H1 (cell line): Measurements from ENCODE around the gene FGF1. TPM values are rescaled to one million over a fixed set of nuclear protein-coding genes. Genes with fewer than 3 reads are reported as not detected.

ENCODE experiments used
- CTCF ChIA-PET: fragments of 300-600 bp; sonication (Branson Sonifier 250); formaldehyde crosslinking; loops from one replicate; lab custom pipeline; 2021; ENCODE audit not compliant: partially characterized antibody; lab: Charles Lee
- POLR2A ChIA-PET: fragments of 300-600 bp; sonication (Branson Sonifier 250); formaldehyde crosslinking; loops from one replicate; lab custom pipeline; 2021; ENCODE audit warnings: inconsistent platforms; ENCODE audit not compliant: partially characterized antibody; lab: Charles Lee
- DNase-seq, 2 experiments: peaks; one replicate each; pipeline versions ENCODE4 v3.0.0 to v3.0.0-alpha.2; 2010 to 2022; ENCODE audit warnings: low spot score in 2 of 2, low read depth in 1 of 2, mixed read lengths in 1 of 2
- FAIRE-seq: peaks from 2 replicates; lab custom pipeline; 2011; peaks lifted over from hg19 to GRCh38; lab: Jason Lieb, UNC
- H2AFZ ChIP-seq: 2 replicates; pipeline ENCODE4 v1.8.1; 2012; ENCODE audit warnings: low read length, inconsistent platforms
- H2AK5ac ChIP-seq: 2 replicates; pipeline ENCODE4 v1.6.1; 2013; ENCODE audit warnings: low read depth, low read length
- H2BK120ac ChIP-seq: replicated peaks from 2 replicates; pipeline ENCODE3; 2013; ENCODE audit warnings: low read depth, low read length, inconsistent platforms
- H2BK12ac ChIP-seq: 2 replicates; pipeline ENCODE4 v1.6.1; 2013; ENCODE audit warnings: low read depth, low read length
- H2BK15ac ChIP-seq: 2 replicates; pipeline ENCODE4 v1.6.1; 2013; ENCODE audit warnings: low read length
- H2BK20ac ChIP-seq: 2 replicates; pipeline ENCODE4 v1.6.1; 2013; ENCODE audit warnings: low read length
- H2BK5ac ChIP-seq: 2 replicates; pipeline ENCODE4 v1.6.1; 2013; ENCODE audit warnings: low read depth, low read length
- H3K14ac ChIP-seq: 2 replicates; pipeline ENCODE4 v1.6.1; 2013; ENCODE audit warnings: inconsistent platforms; ENCODE audit not compliant: insufficient read length
- H3K18ac ChIP-seq: 2 replicates; pipeline ENCODE4 v1.6.1; 2013; ENCODE audit warnings: low read length; ENCODE audit errors: extremely low read depth
- H3K23ac ChIP-seq: 2 replicates; pipeline ENCODE4 v1.6.1; 2013; ENCODE audit warnings: inconsistent platforms; ENCODE audit not compliant: insufficient read length
- H3K23me2 ChIP-seq: 2 replicates; pipeline ENCODE4 v1.6.1; 2013; ENCODE audit warnings: low read depth, low read length
- H3K27ac ChIP-seq: 2 replicates; pipeline ENCODE4 v1.6.1; 2011; ENCODE audit warnings: low read depth, low read length, inconsistent platforms
- H3K27me3 ChIP-seq, 4 experiments: replicated peaks in 1 of 4; 1 replicate in 1 of 4; 2 replicates in 3 of 4; pipeline versions ENCODE4 v1.6.1 to v1.8.1; 2011 to 2013; ENCODE audit warnings: low read length in 3 of 4, mild to moderate bottlenecking in 3 of 4, inconsistent platforms in 2 of 4, mixed read lengths in 2 of 4, moderate library complexity in 1 of 4; ENCODE audit not compliant: control insufficient read depth in 3 of 4, insufficient read depth in 3 of 4; ENCODE audit errors: extremely low read depth in 1 of 4
- H3K36me3 ChIP-seq, 4 experiments: 2 replicates each; pipeline versions ENCODE4 v1.6.1 to v1.8.1; 2011 to 2013; ENCODE audit warnings: mild to moderate bottlenecking in 4 of 4, low read length in 3 of 4, moderate library complexity in 2 of 4, control low read depth in 1 of 4, inconsistent platforms in 1 of 4; ENCODE audit not compliant: insufficient read depth in 4 of 4, control insufficient read depth in 2 of 4
- H3K4ac ChIP-seq: replicated peaks from 2 replicates; pipeline ENCODE3; 2013; ENCODE audit warnings: low read length, low read depth, mixed read lengths, inconsistent platforms; ENCODE audit not compliant: insufficient read length
- H3K4me1 ChIP-seq, 4 experiments: replicated peaks in 1 of 4; 1 replicate in 1 of 4; 2 replicates in 3 of 4; pipeline versions ENCODE4 v1.6.1 to v1.8.1; 2011 to 2013; ENCODE audit warnings: low read length in 3 of 4, inconsistent platforms in 2 of 4, mixed read lengths in 1 of 4; ENCODE audit not compliant: insufficient read depth in 4 of 4, control insufficient read depth in 3 of 4
- H3K4me2 ChIP-seq, 2 experiments: 2 replicates each; pipeline versions ENCODE4 v1.6.1 to v1.8.1; 2011 to 2013; ENCODE audit warnings: low read depth in 2 of 2, low read length in 2 of 2, control low read depth in 1 of 2, inconsistent platforms in 1 of 2, mild to moderate bottlenecking in 1 of 2; ENCODE audit not compliant: insufficient read depth in 1 of 2
- H3K4me3 ChIP-seq, 4 experiments: fragments of 200-600, 300-600 bp in 1 of 4; sonication (generic), shearing (Covaris generic), sonication (Bioruptor Twin) in 1 of 4; 2 replicates each; pipeline versions ENCODE4 v1.5.1 to v1.8.1; 2011 to 2016; ENCODE audit warnings: low read length in 4 of 4, low read depth in 3 of 4, control low read depth in 2 of 4, inconsistent platforms in 2 of 4, mild to moderate bottlenecking in 2 of 4, mixed read lengths in 1 of 4, moderate library complexity in 1 of 4; ENCODE audit not compliant: insufficient read depth in 2 of 4; ENCODE audit errors: extremely low read depth in 1 of 4
- H3K56ac ChIP-seq: replicated peaks from 2 replicates; pipeline ENCODE3; 2013; ENCODE audit warnings: low read depth, mild to moderate bottlenecking, mixed read lengths, low read length, inconsistent platforms; ENCODE audit not compliant: insufficient read length
- H3K79me1 ChIP-seq: 2 replicates; pipeline ENCODE4 v1.6.1; 2013; ENCODE audit warnings: low read depth, low read length, control low read depth
- H3K79me2 ChIP-seq, 2 experiments: 2 replicates each; pipeline versions ENCODE4 v1.6.1 to v1.8.1; 2012 to 2013; ENCODE audit warnings: low read length in 2 of 2, mild to moderate bottlenecking in 2 of 2, inconsistent platforms in 1 of 2; ENCODE audit not compliant: insufficient read depth in 2 of 2, control insufficient read depth in 1 of 2
- H3K9ac ChIP-seq, 4 experiments: replicated peaks in 1 of 4; 1 replicate in 1 of 4; 2 replicates in 3 of 4; pipeline versions ENCODE4 v1.6.1 to v1.8.1; 2011 to 2013; ENCODE audit warnings: low read depth in 3 of 4, low read length in 3 of 4, control low read depth in 2 of 4, mild to moderate bottlenecking in 2 of 4, moderate library complexity in 2 of 4, inconsistent platforms in 1 of 4; ENCODE audit errors: extremely low read depth in 1 of 4
- H3K9me3 ChIP-seq, 2 experiments: 2 replicates each; pipeline versions ENCODE4 v1.6.1 to v1.8.1; 2012 to 2013; ENCODE audit warnings: mild to moderate bottlenecking in 2 of 2, moderate library complexity in 2 of 2, control low read depth in 1 of 2, inconsistent platforms in 1 of 2, low read depth in 1 of 2, low read length in 1 of 2, mixed read lengths in 1 of 2; ENCODE audit not compliant: insufficient read depth in 2 of 2
- H4K20me1 ChIP-seq, 2 experiments: replicated peaks in 1 of 2; 2 replicates each; pipeline versions ENCODE3 to v1.8.1; 2011 to 2013; ENCODE audit warnings: inconsistent platforms in 2 of 2, low read length in 2 of 2, mild to moderate bottlenecking in 1 of 2; ENCODE audit not compliant: insufficient read depth in 2 of 2, control insufficient read depth in 1 of 2
- H4K5ac ChIP-seq: 2 replicates; pipeline ENCODE4 v1.6.1; 2013; ENCODE audit warnings: low read length, low read depth, mixed read lengths, inconsistent platforms; ENCODE audit not compliant: insufficient read length
- H4K8ac ChIP-seq: 2 replicates; pipeline ENCODE4 v1.8.0; 2013; ENCODE audit warnings: mild to moderate bottlenecking, moderate library complexity, low read length, inconsistent platforms; ENCODE audit not compliant: insufficient read depth; ENCODE audit errors: extremely low read depth
- H4K91ac ChIP-seq: replicated peaks from 2 replicates; pipeline ENCODE3; 2013; ENCODE audit warnings: low read length, mixed read lengths, inconsistent platforms; ENCODE audit not compliant: insufficient read length
- BRCA1 ChIP-seq: IDR thresholded peaks from 2 replicates; pipeline ENCODE4 v1.6.1; 2012; ENCODE audit warnings: low read depth, low read length, improper control_type of control experiment
- CHD1 ChIP-seq: IDR thresholded peaks from 2 replicates; pipeline ENCODE4 v1.6.1; 2012; ENCODE audit warnings: low read depth, low read length, improper control_type of control experiment
- CHD2 ChIP-seq: IDR thresholded peaks from 2 replicates; pipeline ENCODE4 v1.6.1; 2012; ENCODE audit warnings: low read length, improper control_type of control experiment
- EP300 ChIP-seq, 2 experiments: IDR thresholded peaks; 1 replicate in 1 of 2; 2 replicates in 1 of 2; pipeline ENCODE4 v1.6.1; 2011 to 2012; ENCODE audit warnings: low read depth in 2 of 2, low read length in 2 of 2, mild to moderate bottlenecking in 2 of 2, borderline replicate concordance in 1 of 2, inconsistent platforms in 1 of 2, moderate library complexity in 1 of 2
- GABPA ChIP-seq: IDR thresholded peaks from 2 replicates; pipeline ENCODE4 v1.6.1; 2011; ENCODE audit warnings: mild to moderate bottlenecking, low read length, moderate library complexity, borderline replicate concordance; ENCODE audit not compliant: insufficient read depth
- SAP30 ChIP-seq: fragments of 300-600 bp; sonication (generic); IDR thresholded peaks from 2 replicates; pipeline ENCODE4 v1.7.1; 2012; ENCODE audit warnings: low read length, moderate library complexity, mild to moderate bottlenecking, inconsistent platforms; ENCODE audit not compliant: insufficient read depth, insufficient replicate concordance
- SRF ChIP-seq: IDR thresholded peaks from 2 replicates; pipeline ENCODE4 v1.6.1; 2011; ENCODE audit warnings: mild to moderate bottlenecking, low read depth, low read length, moderate library complexity
- TBP ChIP-seq: IDR thresholded peaks from 2 replicates; pipeline ENCODE4 v1.6.1; 2011; ENCODE audit warnings: low read depth, low read length, improper control_type of control experiment
- WGBS, 2 experiments: shearing (Covaris generic) in 1 of 2; methylation state at CpG; one replicate each; pipeline versions ENCODE4 v1.1.6 to v1.1.7; 2013 to 2015; ENCODE audit warnings: low lambda C conversion rate in 2 of 2, mixed read lengths in 2 of 2, inconsistent platforms in 1 of 2, low coverage in 1 of 2, missing lambda C conversion rate in 1 of 2; ENCODE audit not compliant: insufficient replicate concordance in 2 of 2, insufficient coverage in 1 of 2, insufficient read length in 1 of 2; ENCODE audit errors: extremely low coverage in 1 of 2, missing lambda C conversion rate in 1 of 2; 5-methylcytosine and 5-hydroxymethylcytosine counted together
- polyA plus RNA-seq, 7 experiments: library from polyadenylated mRNA; depleted of rRNA in 3 of 7; stranded (reverse) in 5 of 7; unstranded in 2 of 7; fragments of >200 nt in 5 of 7; fragments of 200-250 nt in 2 of 7; gene quantifications; 1 replicate in 5 of 7; 2 replicates in 1 of 7; 4 replicates in 1 of 7; pipeline versions ENCODE4 v1.2.1 to v1.2.3, GENCODE V29; 2011 to 2013; ENCODE audit warnings: missing spikeins in 2 of 7, mixed read lengths in 2 of 7
- total RNA-seq: library from RNA; stranded (reverse); fragmentation: NEBNext Ultra II Directional; extraction: Animal tissue kit (Norgen Biotek cat#: 25700); gene quantifications from 2 replicates; pipeline ENCODE4 v1.2.1, GENCODE V29; 2021

Gene FGF1
- total and polyA plus RNA-seq, 2 of the 8 experiments (the other 6 are each of a cell fraction or from before 2014, with no cell fraction given): 0.30 to 0.50 TPM

DNA sequence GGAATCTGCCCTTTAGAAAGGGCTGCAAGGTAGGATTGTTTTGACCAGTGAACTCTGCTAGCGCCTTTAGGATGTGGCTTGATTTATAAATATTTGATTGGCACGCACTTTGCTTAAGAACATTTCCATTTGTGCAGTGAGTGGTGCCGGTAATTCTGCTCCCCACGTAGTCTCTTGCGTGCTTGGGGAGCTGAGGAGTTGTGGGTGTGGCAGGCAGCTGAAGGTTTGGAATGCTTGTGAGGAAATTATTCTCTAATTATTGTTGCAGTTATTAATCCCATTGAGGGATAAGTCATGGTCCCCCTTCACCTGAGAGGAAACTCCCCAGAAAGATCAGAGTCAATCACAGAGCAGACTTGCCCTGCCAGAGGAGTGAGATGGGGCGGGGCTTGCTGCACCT, 76.7 kb downstream of the FGF1 start:
- no peak overlapping the region for H2BK12ac ChIP-seq
- H3K4me2 ChIP-seq: no peak overlapping the region
- no peak overlapping the region for H4K91ac ChIP-seq
- H4K5ac ChIP-seq: no peak overlapping the region
- H3K4ac ChIP-seq: no peak overlapping the region
- no peak for DNase-seq
- CTCF ChIA-PET: interaction anchor here (0.7 to 4.9 kb wide), 10 partner anchors 9 to 466 kb away, joined by 3 to 68 read pairs (median 18); no protein-coding TSS in a partner anchor
- no peak overlapping the region; a peak in 1 of 7 replicates for H3K9ac ChIP-seq
- H3K56ac ChIP-seq: no peak overlapping the region
- no peak overlapping the region for H2BK15ac ChIP-seq
- H3K36me3 ChIP-seq: no peaks in the 10 kb centered on the region
- no peaks in the 10 kb centered on the region for H3K9me3 ChIP-seq
- no peak overlapping the region for H3K14ac ChIP-seq
- H3K4me1 ChIP-seq: no peaks in the 10 kb centered on the region
- POLR2A ChIA-PET: no interaction called here
- H3K4me3 ChIP-seq: no peak overlapping the region
- H3K23me2 ChIP-seq: no peaks in the 10 kb centered on the region; the same call in 1 of the 2 replicates
- no peak overlapping the region for H3K18ac ChIP-seq
- H3K27me3 ChIP-seq: no peaks in the 10 kb centered on the region
- no peak for FAIRE-seq
- no peak overlapping the region for H2AK5ac ChIP-seq
- H3K27ac ChIP-seq: no peak overlapping the region
- H3K79me2 ChIP-seq: no peaks in the 10 kb centered on the region
- H4K20me1 ChIP-seq: no peaks in the 10 kb centered on the region
- H3K79me1 ChIP-seq: no peaks in the 10 kb centered on the region
- no peak overlapping the region for H2BK120ac ChIP-seq
- H2BK5ac ChIP-seq: no peak overlapping the region; the same call in 1 of the 2 replicates
- H4K8ac ChIP-seq: no peak overlapping the region
- no peak overlapping the region for H2AFZ ChIP-seq
- WGBS, 2 experiments: 77% methylated on average over 6 of the region's 6 CpGs; no CpG with 5 or more reads in 1 of the 2 experiments
- no peak overlapping the region for H2BK20ac ChIP-seq
- no peak overlapping the region for H3K23ac ChIP-seq
- TF ChIP-seq CHD2 (no peak), BRCA1 (no peak), SAP30 (no peak), GABPA (no peak), CHD1 (no peak), EP300 (IDR thresholded peaks at IDR 0.05; ENCODE audit: borderline replicate concordance in 1 of 2, low read depth in 2 of 2, low read length in 2 of 2) (no peak), SRF (no peak), TBP (no peak)
